ENCODE measurements around the gene EMX1. TPM values are rescaled to one million over a fixed set of nuclear protein-coding genes. Genes with fewer than 3 reads are reported as not detected.
A peak's percentile ranks its signal among the peaks of the same experiment; 100 is the strongest.

The EMX1 gene
- under 0.01 TPM for total RNA-seq

- peak in 1 of 3 donors; percentile 56 for DNase-seq (ENCODE audit: low read depth in 2 of 3, low spot score in 2 of 3)
These were observed at the start of gene EMX1 for GRCh38 chr2:72917138-72917876. Gene EMX1, plus strand, starts transcription at chr2:72917519. Its CDS starts 334 bp downstream, at chr2:72917853.

GRCh38 chr2:72871060-72871459 is 46.3 kb upstream of the EMX1 start:
- no peak for DNase-seq (ENCODE audit: low read depth in 2 of 3, low spot score in 2 of 3)

GRCh38 chr2:72871880-72872279 is 45.4 kb upstream of the EMX1 start:
- DNase-seq (ENCODE audit: low read depth in 2 of 3, low spot score in 2 of 3) = no peak

GRCh38 chr2:72883356-72883962 is 33.9 kb upstream of the EMX1 start:
- peak in 1 of 3 donors; percentile 51 for DNase-seq (ENCODE audit: low read depth in 2 of 3, low spot score in 2 of 3)

GRCh38 chr2:72886505-72887031 is 30.8 kb upstream of the EMX1 start:
- no peak for DNase-seq (ENCODE audit: low read depth in 2 of 3, low spot score in 2 of 3)

- DNase-seq (ENCODE audit: low read depth in 2 of 3, low spot score in 2 of 3) = peak in 2 of 3 donors; percentile 36 to 58
These were observed 30.1 kb upstream of the EMX1 start, which contains the start of gene SPR for GRCh38 chr2:72887032-72887739. Gene SPR, plus strand, starts transcription at chr2:72887408. Its CDS starts 25 bp downstream, at chr2:72887433.

GRCh38 chr2:72887740-72888437 is 29.4 kb upstream of the EMX1 start:
- peak; percentile 10 to 72 (median 48) for DNase-seq (ENCODE audit: low read depth in 2 of 3, low spot score in 2 of 3)

- no peak for DNase-seq (ENCODE audit: low read depth in 2 of 3, low spot score in 2 of 3)
These were observed 28.7 kb upstream of the EMX1 start for GRCh38 chr2:72888438-72889202.

- no peak for DNase-seq (ENCODE audit: low read depth in 2 of 3, low spot score in 2 of 3)
These were observed 27.3 kb upstream of the EMX1 start for GRCh38 chr2:72889991-72890390.

- no peak for DNase-seq (ENCODE audit: low read depth in 2 of 3, low spot score in 2 of 3)
These were observed 26.1 kb upstream of the EMX1 start for GRCh38 chr2:72891091-72891818.

- DNase-seq (ENCODE audit: low read depth in 2 of 3, low spot score in 2 of 3) = peak in 2 of 3 donors; percentile 71 to 79
These were observed 24.7 kb upstream of the EMX1 start for GRCh38 chr2:72892506-72893173.

GRCh38 chr2:72893594-72894319 is 23.6 kb upstream of the EMX1 start:
- peak in 2 of 3 donors; percentile 56 to 69 for DNase-seq (ENCODE audit: low read depth in 2 of 3, low spot score in 2 of 3)

GRCh38 chr2:72894514-72894913 is 22.8 kb upstream of the EMX1 start:
- DNase-seq (ENCODE audit: low read depth in 2 of 3, low spot score in 2 of 3) = no peak

GRCh38 chr2:72895154-72895553 is 22.2 kb upstream of the EMX1 start:
- no peak for DNase-seq (ENCODE audit: low read depth in 2 of 3, low spot score in 2 of 3)

GRCh38 chr2:72895759-72896281 is 21.5 kb upstream of the EMX1 start:
- no peak for DNase-seq (ENCODE audit: low read depth in 2 of 3, low spot score in 2 of 3)

GRCh38 chr2:72896446-72896845 is 20.9 kb upstream of the EMX1 start:
- DNase-seq (ENCODE audit: low read depth in 2 of 3, low spot score in 2 of 3) = no peak

GRCh38 chr2:72897785-72898584 is 19.3 kb upstream of the EMX1 start:
- no peak for DNase-seq (ENCODE audit: low read depth in 2 of 3, low spot score in 2 of 3)

All from hematopoietic multipotent progenitor cell (in vitro differentiated cells).